A673 (cell line): Measurements from ENCODE around the gene LILRA2.
"Not testable (repeated sequence)": the region's sequence is repeated elsewhere in the genome, so short reads cannot be mapped to it uniquely, and the experiment has no call there.

ENCODE experiments used
- EZH2 ChIP-seq: fragments of 200-600 bp; sonication (generic); IDR thresholded peaks from 2 replicates; pipeline ENCODE4 v1.6.1; 2017; ENCODE audit warnings: borderline replicate concordance, low read depth, mild to moderate bottlenecking, mixed read lengths, antibody characterized with exemption, low read length; ENCODE audit not compliant: poor library complexity, severe bottlenecking
- TF ChIP-seq, protein P1 (sequence below): fragments of 300-800, 200-600 bp; sonication (generic); conservative IDR thresholded peaks from 2 replicates; pipeline ENCODE4 v1.5.1; 2017; ENCODE audit warnings: low read depth, mild to moderate bottlenecking, antibody characterized with exemption, low read length, moderate library complexity, mixed read lengths

DNA sequence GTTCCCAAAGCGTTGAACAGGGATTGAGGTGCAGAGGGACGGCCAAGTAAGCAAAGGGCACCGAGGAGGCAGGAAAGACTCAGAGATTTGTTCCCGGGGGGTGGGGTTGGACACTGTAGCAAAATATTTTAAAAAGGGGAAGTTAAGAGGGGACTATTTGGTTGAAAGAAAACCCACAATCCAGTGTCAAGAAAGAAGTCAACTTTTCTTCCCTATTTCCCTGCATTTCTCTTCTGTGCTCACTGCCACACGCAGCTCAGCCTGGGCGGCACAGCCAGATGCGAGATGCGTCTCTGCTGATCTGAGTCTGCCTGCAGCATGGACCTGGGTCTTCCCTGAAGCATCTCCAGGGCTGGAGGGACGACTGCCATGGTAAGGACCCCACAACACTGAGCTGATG, 56.7 kb downstream of the LILRA2 start, which contains the start of gene LILRB1:
- TF ChIP-seq, protein P1, sequence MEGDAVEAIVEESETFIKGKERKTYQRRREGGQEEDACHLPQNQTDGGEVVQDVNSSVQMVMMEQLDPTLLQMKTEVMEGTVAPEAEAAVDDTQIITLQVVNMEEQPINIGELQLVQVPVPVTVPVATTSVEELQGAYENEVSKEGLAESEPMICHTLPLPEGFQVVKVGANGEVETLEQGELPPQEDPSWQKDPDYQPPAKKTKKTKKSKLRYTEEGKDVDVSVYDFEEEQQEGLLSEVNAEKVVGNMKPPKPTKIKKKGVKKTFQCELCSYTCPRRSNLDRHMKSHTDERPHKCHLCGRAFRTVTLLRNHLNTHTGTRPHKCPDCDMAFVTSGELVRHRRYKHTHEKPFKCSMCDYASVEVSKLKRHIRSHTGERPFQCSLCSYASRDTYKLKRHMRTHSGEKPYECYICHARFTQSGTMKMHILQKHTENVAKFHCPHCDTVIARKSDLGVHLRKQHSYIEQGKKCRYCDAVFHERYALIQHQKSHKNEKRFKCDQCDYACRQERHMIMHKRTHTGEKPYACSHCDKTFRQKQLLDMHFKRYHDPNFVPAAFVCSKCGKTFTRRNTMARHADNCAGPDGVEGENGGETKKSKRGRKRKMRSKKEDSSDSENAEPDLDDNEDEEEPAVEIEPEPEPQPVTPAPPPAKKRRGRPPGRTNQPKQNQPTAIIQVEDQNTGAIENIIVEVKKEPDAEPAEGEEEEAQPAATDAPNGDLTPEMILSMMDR, result not testable (repeated sequence)
- not testable (repeated sequence) for TF ChIP-seq EZH2
